GM08714 (cell line): Measurements from ENCODE around the gene LAYN.

Experiments
- H3K4me3 ChIP-seq: fragments of 200-500 bp; sonication (Bioruptor generic); 2 replicates; pipeline ENCODE4 v1.5.1; 2014; ENCODE audit warnings: mild to moderate bottlenecking, low read length, inconsistent platforms
- ZNF274 ChIP-seq: IDR thresholded peaks from 2 replicates; pipeline ENCODE4 v1.6.1; 2012; ENCODE audit warnings: mild to moderate bottlenecking, low read depth, low read length

LAYN gene

DNA sequence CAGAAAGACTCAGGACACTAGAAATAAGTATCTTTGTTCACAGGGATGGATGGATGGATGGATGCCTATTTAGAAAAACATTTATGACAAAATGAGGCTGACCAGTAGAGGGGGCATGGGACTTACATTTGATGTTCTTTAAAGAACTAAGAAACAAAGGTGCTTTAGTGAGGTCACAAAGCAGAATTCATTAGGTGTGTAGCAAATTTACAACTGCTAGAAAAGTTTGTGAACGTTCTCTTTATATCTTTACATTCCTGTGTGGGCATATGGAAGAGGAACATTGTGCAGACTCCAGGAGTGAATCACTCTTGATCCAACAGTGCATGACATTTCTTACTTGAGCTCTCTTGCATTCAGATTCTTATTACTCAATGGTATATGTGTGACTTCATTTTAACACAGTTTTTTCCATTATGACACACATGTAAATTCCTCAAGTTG, 45.9 kb downstream of the LAYN start:
- no peak for TF ChIP-seq ZNF274
- no peak overlapping the region for H3K4me3 ChIP-seq

DNA sequence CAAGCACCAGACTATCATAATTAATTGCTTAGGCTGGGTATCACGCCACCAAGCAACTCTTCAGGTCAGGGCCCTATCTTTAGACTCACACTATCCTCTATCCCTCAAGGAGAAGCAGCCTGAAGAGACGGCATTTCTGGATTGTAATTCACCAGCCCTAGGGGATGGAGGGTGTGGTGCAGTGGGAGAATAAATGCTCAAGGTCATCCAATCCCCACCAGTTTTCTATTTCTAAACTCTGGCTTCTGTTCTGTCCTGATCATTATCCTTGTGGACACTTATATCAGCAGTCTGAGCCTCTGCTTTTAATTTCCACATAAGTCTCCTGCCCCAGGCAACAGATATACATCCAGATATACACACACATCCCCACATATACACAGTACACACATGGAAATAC, 48.6 kb downstream of the LAYN start:
- H3K4me3 ChIP-seq: no peak overlapping the region
- TF ChIP-seq ZNF274: no peak

DNA sequence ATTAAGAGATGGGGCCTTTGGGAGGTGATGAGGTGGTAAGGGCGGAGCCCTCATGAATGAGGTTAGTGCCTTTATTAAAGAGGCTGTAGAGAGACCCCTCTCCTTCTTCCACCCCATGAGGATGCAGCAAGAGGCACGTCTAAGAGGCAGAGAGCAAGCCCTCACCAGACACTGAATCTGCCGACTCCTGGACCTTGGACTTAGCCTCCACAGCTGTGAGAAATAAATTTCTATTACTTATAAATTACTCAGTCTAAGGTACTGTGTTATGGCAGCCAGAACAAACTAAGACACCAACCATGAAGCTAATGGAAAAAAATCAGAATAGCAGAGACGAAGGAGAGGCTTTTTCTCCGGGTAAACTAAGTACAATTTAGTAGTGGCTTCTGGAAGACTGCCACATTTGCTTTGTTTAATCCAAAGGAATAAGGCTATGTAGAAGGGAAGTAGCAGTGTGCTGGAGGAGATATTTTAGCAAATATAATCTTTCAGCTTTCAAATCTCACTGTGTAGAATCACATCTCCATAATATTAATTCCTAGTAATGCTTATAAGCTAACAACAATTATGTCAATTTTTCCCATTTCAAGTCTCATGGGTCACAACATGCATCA, 49.5 kb downstream of the LAYN start:
- H3K4me3 ChIP-seq: no peak overlapping the region
- no peak for TF ChIP-seq ZNF274

DNA sequence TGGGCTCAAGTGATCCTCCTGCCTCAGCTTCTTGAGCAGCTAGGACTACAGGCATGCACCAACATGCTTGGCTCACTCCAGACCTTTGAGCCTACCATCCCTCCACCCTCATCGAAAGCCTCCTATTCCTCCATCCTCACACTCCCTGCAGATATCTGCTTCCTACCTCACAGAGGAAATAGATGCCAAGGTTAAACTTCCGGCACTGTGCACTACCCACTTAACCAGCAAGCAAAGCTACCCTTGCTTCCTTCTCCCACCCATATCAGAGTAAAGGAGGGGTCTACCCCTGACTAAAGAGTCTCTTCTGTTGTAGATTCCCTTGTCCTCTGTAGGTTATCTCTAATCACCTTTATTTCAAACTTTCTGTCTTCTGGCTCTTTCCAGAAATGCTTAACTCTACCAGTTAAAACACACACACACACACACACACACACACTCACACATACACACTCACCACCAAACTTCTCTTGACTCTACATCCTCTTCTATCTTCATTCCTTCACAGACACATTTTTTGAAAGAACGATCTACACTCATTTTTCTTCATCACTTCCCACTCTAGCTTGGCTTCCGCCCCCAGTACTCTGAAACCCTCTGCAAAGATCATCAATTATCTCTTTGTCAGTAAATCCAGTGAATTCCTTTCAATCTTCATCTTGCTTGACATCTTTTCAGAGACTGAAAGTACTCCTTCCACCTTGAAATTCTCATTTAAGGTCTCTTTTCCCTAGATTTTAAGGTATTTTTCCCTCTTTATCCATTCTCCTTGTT, 50.9 kb downstream of the LAYN start:
- TF ChIP-seq ZNF274: no peak
- no peak overlapping the region for H3K4me3 ChIP-seq

DNA sequence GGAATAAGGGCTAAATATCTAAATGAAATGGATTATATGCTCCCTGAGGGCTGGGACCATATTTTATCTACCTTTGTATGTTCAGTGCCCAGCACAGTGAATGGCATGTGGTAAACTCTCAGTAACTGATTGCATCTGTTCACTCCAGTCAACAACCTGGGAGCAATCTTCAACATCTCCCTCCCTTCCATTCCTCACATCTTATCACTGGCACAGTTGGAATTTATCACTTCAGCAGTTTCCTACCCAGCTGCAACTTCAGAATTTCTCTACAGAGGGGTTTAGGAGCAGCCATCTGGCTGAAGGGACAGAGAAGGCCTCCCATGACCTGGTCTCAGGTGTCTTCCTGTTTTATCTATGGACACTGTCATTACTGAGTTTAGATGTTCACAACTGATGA, 52.0 kb downstream of the LAYN start:
- no peak overlapping the region for H3K4me3 ChIP-seq
- TF ChIP-seq ZNF274: no peak

DNA sequence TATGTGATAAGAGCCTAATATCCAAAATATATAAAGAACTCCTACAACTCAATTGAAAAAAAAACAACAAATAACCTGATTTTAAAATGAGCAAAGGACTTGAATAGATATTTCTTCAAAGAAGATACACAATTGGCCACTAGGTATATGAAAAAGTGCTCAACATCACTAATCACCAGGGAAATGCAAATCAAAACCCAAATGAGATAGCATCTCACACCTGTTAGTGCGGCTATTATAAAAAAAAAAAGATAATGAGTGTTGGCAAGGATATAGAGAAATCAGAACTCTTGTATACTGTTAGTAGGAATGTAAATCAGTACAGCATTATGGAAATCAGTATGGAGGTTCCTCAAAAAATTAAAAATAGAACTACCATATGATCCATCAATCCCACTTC, 55.8 kb downstream of the LAYN start:
- no peak for TF ChIP-seq ZNF274
- no peak overlapping the region for H3K4me3 ChIP-seq

DNA sequence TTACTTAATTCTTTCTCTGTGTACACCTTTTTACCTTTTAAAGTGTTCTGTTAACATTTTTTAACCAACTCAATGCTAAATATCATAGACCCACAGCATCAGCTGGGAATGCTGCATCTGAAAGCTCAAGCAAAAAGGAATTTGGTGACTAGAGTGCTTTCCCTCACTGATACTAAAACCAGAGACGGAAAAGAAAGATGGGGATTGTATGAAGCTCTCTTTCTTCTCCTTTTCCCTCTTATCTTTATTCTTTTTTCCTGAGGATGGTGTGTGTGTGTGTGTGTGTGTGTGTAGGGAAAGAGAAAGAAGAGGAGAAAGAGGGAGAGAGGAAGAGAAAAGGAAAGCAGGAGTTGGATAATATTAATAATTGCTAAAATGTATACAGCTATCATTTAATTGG, 57.6 kb downstream of the LAYN start:
- no peak for TF ChIP-seq ZNF274
- no peak overlapping the region for H3K4me3 ChIP-seq

DNA sequence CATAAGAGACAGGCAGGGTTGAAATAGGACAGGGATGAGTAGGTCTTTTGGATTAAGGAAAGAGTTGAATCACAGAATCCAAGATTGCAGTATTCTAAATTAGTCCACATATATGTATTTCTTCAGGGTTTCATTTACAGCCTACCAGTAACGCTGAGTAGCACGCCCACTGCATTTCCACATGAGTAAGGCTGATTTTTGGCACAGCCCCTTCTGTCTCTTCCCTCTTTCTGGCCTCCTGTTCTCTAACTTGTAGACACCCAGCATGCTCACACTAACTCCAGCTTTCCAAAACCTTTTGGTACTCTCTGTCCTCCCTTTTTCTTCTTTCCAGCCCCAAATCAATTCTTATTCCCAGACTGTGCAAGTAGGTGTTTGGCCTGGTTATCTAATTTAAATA, 58.0 kb downstream of the LAYN start:
- no peak for TF ChIP-seq ZNF274

DNA sequence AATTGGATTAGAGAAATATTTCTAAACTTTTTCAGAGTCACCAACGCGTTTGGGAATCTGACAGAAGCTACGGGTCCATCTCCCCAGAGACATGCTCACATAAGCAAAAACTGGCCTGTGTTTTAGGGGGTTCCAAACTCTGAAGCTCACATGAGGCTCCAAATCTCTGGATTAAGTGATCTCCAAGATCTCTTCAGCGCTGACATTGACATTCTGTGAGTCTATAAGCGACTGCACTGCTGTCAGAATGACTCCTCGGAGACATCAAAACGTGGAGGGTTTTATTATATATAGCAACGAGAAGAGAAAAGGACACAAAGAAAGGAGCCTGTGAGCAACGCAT, 61.1 kb downstream of the LAYN start:
- TF ChIP-seq ZNF274: no peak
- H3K4me3 ChIP-seq: peak overlapping the region; percentile 39; the same call in 1 of the 2 replicates

More for the DNA sequence above, 58.0 kb downstream of the LAYN start:
- H3K4me3 ChIP-seq: no peak overlapping the region

DNA sequence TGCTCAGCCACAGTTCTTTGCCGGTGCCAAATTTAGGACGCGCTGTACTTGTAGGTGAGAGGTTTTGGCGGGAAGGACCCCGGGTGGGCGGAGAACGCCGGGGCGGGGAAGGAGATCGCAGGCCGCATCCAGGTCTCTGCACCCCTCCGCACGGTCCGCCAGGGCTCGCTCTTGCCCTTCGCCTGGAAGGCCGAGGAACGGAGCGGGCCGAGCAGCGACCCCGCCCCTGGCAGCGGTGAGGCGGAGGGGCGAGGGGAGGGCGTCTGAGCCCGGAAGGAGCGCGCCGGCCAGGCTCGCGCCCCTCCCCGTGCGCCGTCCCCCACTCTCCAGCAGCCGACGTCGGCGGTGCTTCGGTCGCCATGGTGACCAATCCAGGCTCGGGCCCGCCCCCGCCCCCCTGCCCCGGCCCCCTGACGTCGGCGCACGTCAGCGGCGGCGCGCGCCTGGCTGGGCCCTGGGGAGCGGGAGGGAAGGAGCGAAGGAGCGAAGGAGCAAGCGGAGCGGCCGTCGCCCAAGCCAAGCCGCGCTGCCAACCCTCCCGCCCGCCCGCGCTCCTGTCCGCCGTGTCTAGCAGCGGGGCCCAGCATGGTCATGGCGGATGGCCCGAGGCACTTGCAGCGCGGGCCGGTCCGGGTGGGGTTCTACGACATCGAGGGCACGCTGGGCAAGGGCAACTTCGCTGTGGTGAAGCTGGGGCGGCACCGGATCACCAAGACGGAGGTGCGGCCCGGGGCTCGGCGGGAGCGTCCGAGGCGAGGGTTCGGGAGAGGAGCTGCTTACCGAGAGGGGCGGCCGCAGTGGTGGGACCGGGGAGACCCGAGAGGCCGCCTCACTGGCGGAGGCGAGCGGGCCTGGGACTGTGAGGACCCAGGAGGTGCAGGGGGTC, 61.7 kb downstream of the LAYN start, which contains the start of gene SIK2:
TSS of gene SIK2 (plus strand) at position 471 of the 886 bp plus-strand sequence. CDS start at position 586, 115 bp downstream.
- peak within 1 kb of the TSS; percentile 88 for H3K4me3 ChIP-seq
- no peak for TF ChIP-seq ZNF274

DNA sequence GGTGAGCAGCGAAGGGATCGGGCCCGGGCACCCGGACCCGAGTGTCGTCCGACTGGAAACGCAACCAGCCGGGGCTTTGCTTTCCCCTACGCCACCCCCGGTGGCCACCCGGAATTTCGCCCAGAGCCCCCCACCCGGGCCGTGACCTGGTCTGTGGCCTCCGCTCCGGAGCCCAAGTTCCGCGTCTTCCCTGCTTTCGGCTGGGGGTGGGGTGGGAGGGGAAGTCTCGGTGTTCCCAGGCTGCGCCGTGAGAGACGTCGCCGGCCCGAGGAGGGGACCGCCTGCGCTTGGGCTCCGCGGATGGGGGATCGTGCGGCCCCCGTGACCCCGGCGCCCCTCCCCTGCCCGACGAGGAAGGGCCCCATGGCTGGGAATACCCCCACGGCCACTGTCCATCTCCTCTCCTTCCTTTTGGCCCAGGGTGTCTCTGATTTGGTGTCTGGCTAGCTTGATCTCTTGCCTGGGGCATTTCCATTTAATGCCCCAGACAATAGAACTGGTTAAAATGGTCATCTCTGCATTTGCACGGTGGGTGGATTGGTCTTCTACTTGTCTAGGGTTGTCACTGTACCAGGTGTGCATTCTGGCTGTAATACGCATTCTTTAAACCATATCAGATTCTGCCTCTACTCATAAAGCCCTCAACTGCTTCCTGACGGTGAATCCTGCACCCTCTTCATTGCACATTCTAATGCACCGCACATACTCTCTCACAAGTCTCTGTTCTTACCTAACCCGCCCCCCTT, 62.5 kb downstream of the LAYN start:
- TF ChIP-seq ZNF274: no peak
- peak overlapping the region; percentile 88 for H3K4me3 ChIP-seq

DNA sequence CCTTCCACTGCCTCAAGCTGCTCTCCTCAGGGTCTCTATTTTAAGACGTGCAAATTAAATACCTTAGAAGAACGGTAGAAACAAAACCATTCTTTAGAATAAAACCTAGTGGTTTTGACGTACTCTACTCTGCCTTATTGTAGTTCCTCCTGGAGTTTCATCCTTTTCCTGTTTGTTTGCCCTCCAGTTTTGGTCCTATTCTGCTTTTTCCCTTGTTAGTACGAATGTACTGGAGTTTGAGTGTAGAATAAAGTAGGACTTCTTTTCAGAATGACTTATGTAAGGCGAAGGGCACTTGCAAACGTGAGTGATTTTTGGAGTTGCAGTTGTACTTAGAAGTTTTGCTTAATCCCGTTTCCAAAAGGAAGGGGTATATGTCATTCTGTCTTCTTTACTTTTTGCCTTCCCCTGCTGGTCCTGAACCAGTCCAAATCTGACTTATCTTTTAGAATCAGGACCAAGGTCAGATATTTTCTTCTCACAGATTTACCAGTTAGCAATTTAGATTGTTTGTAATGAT, 63.2 kb downstream of the LAYN start:
- no peak for TF ChIP-seq ZNF274

DNA sequence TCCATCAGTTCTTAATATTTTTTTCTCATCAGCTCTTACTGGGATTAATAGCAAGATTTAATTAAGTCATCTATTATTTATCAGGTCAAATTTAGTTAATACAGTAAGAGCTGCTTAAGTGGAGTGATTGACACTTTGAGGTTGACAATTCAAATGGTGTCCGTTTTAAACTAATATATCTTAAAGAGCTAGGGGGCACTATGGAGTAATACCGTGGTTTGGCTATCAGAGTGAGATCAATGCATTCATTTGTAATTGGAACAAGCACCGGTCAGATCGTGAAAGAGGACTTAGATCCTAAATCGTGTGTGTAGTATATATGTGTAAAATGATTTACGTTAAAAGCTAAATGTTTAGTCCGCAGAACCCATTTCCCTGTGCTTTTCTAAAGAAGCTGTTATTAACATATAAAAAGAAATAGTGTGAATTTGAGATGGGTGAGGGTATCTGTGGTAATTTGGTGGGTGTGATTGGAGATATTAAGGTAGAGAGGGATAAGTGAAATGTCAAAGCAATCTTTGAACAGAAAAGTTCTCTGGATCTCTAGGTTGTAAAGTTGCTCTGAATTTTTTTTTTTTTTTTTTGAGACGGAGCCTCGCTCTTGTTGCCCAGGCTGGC, 64.0 kb downstream of the LAYN start:
- peak overlapping the region; percentile 88; the same call in 1 of the 2 replicates for H3K4me3 ChIP-seq
- no peak for TF ChIP-seq ZNF274

More for the DNA sequence above, 63.2 kb downstream of the LAYN start:
- H3K4me3 ChIP-seq: peak overlapping the region; percentile 88

DNA sequence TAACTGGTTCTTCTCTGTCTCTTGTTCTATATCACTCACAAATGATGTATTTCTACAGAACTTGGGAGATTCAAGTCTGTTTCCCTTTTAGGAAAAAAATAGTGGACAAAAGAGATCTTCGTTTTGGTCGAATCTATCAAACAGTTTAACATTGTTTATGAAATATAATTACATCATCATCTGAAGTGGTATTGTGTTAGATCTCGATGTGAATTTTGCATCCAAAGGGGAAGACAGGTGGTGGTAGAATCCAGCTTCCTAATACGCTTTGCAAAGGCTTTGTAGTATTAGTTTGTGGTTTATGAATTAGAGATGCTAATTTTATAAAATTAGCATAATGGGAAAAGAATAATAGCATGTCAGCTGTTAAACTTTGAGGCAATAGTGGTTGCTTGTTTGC, 65.2 kb downstream of the LAYN start:
- no peak for TF ChIP-seq ZNF274
- no peak overlapping the region for H3K4me3 ChIP-seq
